Vagina (tissue), 2 donors: Measurements from ENCODE around the gene STOML1. TPM values are rescaled to one million over a fixed set of nuclear protein-coding genes. Genes with fewer than 3 reads are reported as not detected.

Experiments
- DNase-seq, 2 donors: peaks; one replicate each; pipeline ENCODE4 v3.0.0-alpha.2; 2017; ENCODE audit errors: extremely low spot score in 2 of 2
- H3K27ac ChIP-seq: fragments of 200-600 bp; sonication (generic); one replicate; pipeline ENCODE4 v1.5.1; 2019
- H3K27me3 ChIP-seq: fragments of 200-600 bp; sonication (generic); one replicate; pipeline ENCODE4 v1.5.1; 2019
- H3K36me3 ChIP-seq, 2 donors: fragments of 200-600 bp; sonication (generic); one replicate each; pipeline ENCODE4 v1.5.1; 2017 to 2019
- H3K4me1 ChIP-seq: fragments of 200-600 bp; sonication (generic); one replicate; pipeline ENCODE4 v1.5.1; 2019
- H3K4me3 ChIP-seq, 2 donors: fragments of 200-600 bp; sonication (generic); 1 replicate in 1 of 2; 2 replicates in 1 of 2; pipeline ENCODE4 v1.5.1; 2016 to 2019
- H3K9me3 ChIP-seq: fragments of 200-600 bp; sonication (generic); one replicate; pipeline ENCODE4 v1.5.1; 2019
- CTCF ChIP-seq, 3 experiments: fragments of 450-650 bp in 2 of 3; fragments of 200-600 bp in 1 of 3; sonication (generic) in 1 of 3; IDR thresholded peaks; one replicate each; pipeline ENCODE4 v1.5.1; 2017 to 2019; ENCODE audit warnings: antibody characterized with exemption in 3 of 3, mild to moderate bottlenecking in 2 of 3, moderate library complexity in 2 of 3
- POLR2A ChIP-seq, 2 donors: fragments of 450-650 bp; IDR thresholded peaks; one replicate each; pipeline ENCODE4 v1.6.1; 2017; ENCODE audit warnings: antibody characterized with exemption in 2 of 2, mild to moderate bottlenecking in 2 of 2, moderate library complexity in 2 of 2
- POLR2AphosphoS5 ChIP-seq, 2 donors: sonication (generic); formaldehyde crosslinking; IDR thresholded peaks; one replicate each; pipeline ENCODE4 v1.9.0; 2017; ENCODE audit warnings: antibody characterized with exemption in 2 of 2, mild to moderate bottlenecking in 2 of 2, low read depth in 1 of 2; ENCODE audit not compliant: insufficient read depth in 1 of 2
- intact Hi-C: fragments of 100-400 bp; cut with DNase I; formaldehyde crosslinking; loops from one replicate; pipeline ENCODE4 v1.15.1; 2023
- total RNA-seq: library from RNA; depleted of rRNA; stranded (reverse); fragments of >200 nt; gene quantifications from one replicate; pipeline ENCODE4 v1.2.3, GENCODE V29; 2016

STOML1 gene
- 15.0 TPM for total RNA-seq

DNA sequence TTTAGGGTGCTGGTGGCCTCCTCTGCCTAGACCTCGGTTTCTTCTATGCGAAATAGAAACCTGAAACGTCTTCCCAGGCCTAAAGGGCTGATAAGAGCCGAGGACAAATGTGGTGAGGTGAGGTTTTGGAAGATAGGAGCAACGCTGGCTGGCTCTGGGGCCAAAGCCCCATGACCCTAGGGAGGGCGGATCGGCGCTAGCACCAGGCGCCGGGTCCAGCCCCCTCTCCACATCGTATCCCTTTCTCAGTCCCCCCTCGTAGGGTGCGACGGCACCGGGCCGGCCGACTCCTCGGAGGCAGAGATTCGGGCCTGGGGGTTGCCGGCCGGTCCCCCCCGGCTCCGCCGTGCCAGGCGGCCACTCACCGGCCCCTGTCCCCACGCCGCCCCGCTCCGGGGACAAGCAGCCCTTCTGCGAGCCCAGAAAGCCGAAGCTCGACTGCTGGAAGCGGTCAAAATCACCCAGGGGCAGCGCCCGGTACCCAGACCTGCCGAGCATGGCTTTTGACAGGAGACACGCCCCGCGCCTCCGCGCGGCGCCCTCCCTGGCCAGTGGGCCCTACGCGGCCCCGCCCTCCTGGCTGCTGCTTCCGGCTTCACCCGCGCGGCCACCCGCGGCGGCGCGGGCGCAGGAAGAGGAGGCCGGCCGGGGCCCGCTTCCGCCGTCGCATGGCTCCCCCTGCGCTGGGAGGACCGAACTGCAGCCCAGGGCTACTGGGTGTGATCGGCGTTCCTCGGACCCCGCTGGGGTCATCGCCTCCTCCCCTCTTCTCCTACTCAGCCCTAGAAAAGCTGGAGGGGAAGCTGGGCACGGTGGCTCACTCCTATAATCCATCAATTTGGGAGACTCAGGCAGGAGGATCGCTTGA is at the start of gene STOML1:
STOML1 (minus strand) TSS at position 570 of the 868 bp plus-strand sequence; CDS start at position 498, 72 bp downstream.
- Histone ChIP-seq H3K4me3 (peak within 1 kb of the TSS; percentile 57 to 69), H3K36me3 (no peaks in the 10 kb centered on the region), H3K4me1 (peaks cover 79% of the 10 kb centered on the region), H3K27me3 (no peaks in the 10 kb centered on the region), H3K27ac (peak within 1 kb of the TSS; percentile 82), H3K9me3 (no peaks in the 10 kb centered on the region)
- TF ChIP-seq CTCF (IDR thresholded peaks at IDR 0.05) (peak; percentile 79 to 80 (median 79)), POLR2AphosphoS5 (IDR thresholded peaks at IDR 0.05; ENCODE audit: insufficient read depth in 1 of 2, low read depth in 1 of 2) (peak in 1 of 2 donors; percentile 46), POLR2A (IDR thresholded peaks at IDR 0.05) (peak in 1 of 2 donors; percentile 47)
- intact Hi-C loops, result no loop called here
- peak in 1 of 2 donors; percentile 86 for DNase-seq

DNA sequence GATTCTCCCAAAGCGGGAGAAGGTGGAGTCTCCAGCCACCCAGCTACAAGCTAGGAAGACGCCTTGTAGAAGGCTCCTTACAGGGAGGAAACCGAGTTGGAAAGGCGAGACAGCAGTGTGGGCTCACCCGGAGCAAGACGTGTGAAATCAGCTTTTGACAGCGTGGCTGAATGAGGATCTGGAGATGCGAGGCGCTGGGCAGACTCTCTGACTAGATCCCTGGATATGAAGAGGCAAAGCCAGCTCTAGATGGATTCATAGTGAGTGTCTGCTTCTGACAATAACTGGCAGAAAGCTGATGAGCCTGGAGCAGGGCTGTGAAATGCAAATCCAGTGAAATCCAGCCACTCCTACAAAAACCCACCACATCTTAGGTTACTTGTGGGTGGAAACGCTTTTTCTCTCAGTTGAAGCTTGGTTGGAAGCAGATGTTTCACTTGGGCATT is 49.2 kb upstream of the STOML1 start:
- TF ChIP-seq POLR2AphosphoS5 (IDR thresholded peaks at IDR 0.05; ENCODE audit: insufficient read depth in 1 of 2, low read depth in 1 of 2), result no peak
- TF ChIP-seq POLR2A (IDR thresholded peaks at IDR 0.05), result no peak
- no peak for TF ChIP-seq CTCF (IDR thresholded peaks at IDR 0.05)
- peaks cover 0 to 19% of the 10 kb centered on the region in 2 donors for H3K36me3 ChIP-seq
- peaks cover 26% of the 10 kb centered on the region for H3K4me1 ChIP-seq
- no peak overlapping the region for H3K4me3 ChIP-seq
- no peaks in the 10 kb centered on the region for H3K27me3 ChIP-seq
- DNase-seq, result no peak
- peak overlapping the region; percentile 49 for H3K27ac ChIP-seq
- intact Hi-C loops, result loop anchor here (5.0 kb wide), 1 partner anchor 69 kb away; no protein-coding TSS in a partner anchor
- H3K9me3 ChIP-seq, result no peaks in the 10 kb centered on the region

- peak in 1 of 2 donors; percentile 95 for DNase-seq
- Histone ChIP-seq H3K27ac (peak overlapping the region; percentile 49), H3K27me3 (no peaks in the 10 kb centered on the region), H3K4me3 (no peak overlapping the region), H3K9me3 (no peaks in the 10 kb centered on the region), H3K4me1 (peaks cover 26% of the 10 kb centered on the region), H3K36me3 (peaks cover 0 to 30% of the 10 kb centered on the region in 2 donors)
- intact Hi-C loops, result loop anchor here (5.0 kb wide), 1 partner anchor 68 kb away; no protein-coding TSS in a partner anchor
- TF ChIP-seq POLR2AphosphoS5 (IDR thresholded peaks at IDR 0.05; ENCODE audit: insufficient read depth in 1 of 2, low read depth in 1 of 2) (peak in 1 of 2 donors; percentile 55), CTCF (IDR thresholded peaks at IDR 0.05) (no peak), POLR2A (IDR thresholded peaks at IDR 0.05) (no peak)
Observed at GRCh38 chr15:74040109-74040850, 48.2 kb upstream of the STOML1 start.

DNA sequence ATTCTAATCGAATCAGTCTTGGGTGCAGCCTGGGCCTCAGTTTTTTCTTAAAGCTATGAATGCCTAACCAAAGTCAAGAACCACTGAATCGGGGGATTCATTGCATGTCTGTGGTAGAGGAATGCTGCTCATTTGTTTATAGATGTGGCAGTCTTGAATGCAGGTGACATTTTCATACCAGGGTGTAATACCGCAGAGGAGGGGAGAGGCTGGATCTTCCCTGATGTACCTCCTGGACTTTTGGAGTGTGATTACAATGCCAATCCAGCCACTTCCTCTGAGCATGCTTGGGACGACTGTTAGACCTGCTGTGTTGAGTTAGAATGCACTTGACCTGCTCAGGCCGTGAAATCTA is 47.5 kb upstream of the STOML1 start:
- no peaks in the 10 kb centered on the region for H3K9me3 ChIP-seq
- peak overlapping the region; percentile 49 for H3K27ac ChIP-seq
- DNase-seq, result no peak
- H3K36me3 ChIP-seq, result peaks cover 0 to 36% of the 10 kb centered on the region in 2 donors
- peaks cover 26% of the 10 kb centered on the region for H3K4me1 ChIP-seq
- intact Hi-C loops, result loop anchor here (5.0 kb wide), 1 partner anchor 67 kb away; no protein-coding TSS in a partner anchor
- no peaks in the 10 kb centered on the region for H3K27me3 ChIP-seq
- no peak overlapping the region for H3K4me3 ChIP-seq
- TF ChIP-seq CTCF (IDR thresholded peaks at IDR 0.05) (no peak), POLR2A (IDR thresholded peaks at IDR 0.05) (no peak), POLR2AphosphoS5 (IDR thresholded peaks at IDR 0.05; ENCODE audit: insufficient read depth in 1 of 2, low read depth in 1 of 2) (no peak)
